H1 (cell line): ENCODE data around the gene RASL10A. TPM values are rescaled to one million over a fixed set of nuclear protein-coding genes. Genes with fewer than 3 reads are reported as not detected.

Experiments
- CTCF ChIA-PET: fragments of 300-600 bp; sonication (Branson Sonifier 250); formaldehyde crosslinking; loops from one replicate; lab custom pipeline; 2021; ENCODE audit not compliant: partially characterized antibody; lab: Charles Lee
- POLR2A ChIA-PET: fragments of 300-600 bp; sonication (Branson Sonifier 250); formaldehyde crosslinking; loops from one replicate; lab custom pipeline; 2021; ENCODE audit warnings: inconsistent platforms; ENCODE audit not compliant: partially characterized antibody; lab: Charles Lee
- DNase-seq, 2 experiments: peaks; one replicate each; pipeline versions ENCODE4 v3.0.0 to v3.0.0-alpha.2; 2010 to 2022; ENCODE audit warnings: low spot score in 2 of 2, low read depth in 1 of 2, mixed read lengths in 1 of 2
- FAIRE-seq: peaks from 2 replicates; lab custom pipeline; 2011; peaks lifted over from hg19 to GRCh38; lab: Jason Lieb, UNC
- H2AFZ ChIP-seq: 2 replicates; pipeline ENCODE4 v1.8.1; 2012; ENCODE audit warnings: low read length, inconsistent platforms
- H2AK5ac ChIP-seq: 2 replicates; pipeline ENCODE4 v1.6.1; 2013; ENCODE audit warnings: low read depth, low read length
- H2BK120ac ChIP-seq: replicated peaks from 2 replicates; pipeline ENCODE3; 2013; ENCODE audit warnings: low read depth, low read length, inconsistent platforms
- H2BK12ac ChIP-seq: 2 replicates; pipeline ENCODE4 v1.6.1; 2013; ENCODE audit warnings: low read depth, low read length
- H2BK15ac ChIP-seq: 2 replicates; pipeline ENCODE4 v1.6.1; 2013; ENCODE audit warnings: low read length
- H2BK20ac ChIP-seq: 2 replicates; pipeline ENCODE4 v1.6.1; 2013; ENCODE audit warnings: low read length
- H2BK5ac ChIP-seq: 2 replicates; pipeline ENCODE4 v1.6.1; 2013; ENCODE audit warnings: low read depth, low read length
- H3K14ac ChIP-seq: 2 replicates; pipeline ENCODE4 v1.6.1; 2013; ENCODE audit warnings: inconsistent platforms; ENCODE audit not compliant: insufficient read length
- H3K18ac ChIP-seq: 2 replicates; pipeline ENCODE4 v1.6.1; 2013; ENCODE audit warnings: low read length; ENCODE audit errors: extremely low read depth
- H3K23ac ChIP-seq: 2 replicates; pipeline ENCODE4 v1.6.1; 2013; ENCODE audit warnings: inconsistent platforms; ENCODE audit not compliant: insufficient read length
- H3K23me2 ChIP-seq: 2 replicates; pipeline ENCODE4 v1.6.1; 2013; ENCODE audit warnings: low read depth, low read length
- H3K27ac ChIP-seq: 2 replicates; pipeline ENCODE4 v1.6.1; 2011; ENCODE audit warnings: low read depth, low read length, inconsistent platforms
- H3K27me3 ChIP-seq, 4 experiments: replicated peaks in 1 of 4; 1 replicate in 1 of 4; 2 replicates in 3 of 4; pipeline versions ENCODE4 v1.6.1 to v1.8.1; 2011 to 2013; ENCODE audit warnings: low read length in 3 of 4, mild to moderate bottlenecking in 3 of 4, inconsistent platforms in 2 of 4, mixed read lengths in 2 of 4, moderate library complexity in 1 of 4; ENCODE audit not compliant: control insufficient read depth in 3 of 4, insufficient read depth in 3 of 4; ENCODE audit errors: extremely low read depth in 1 of 4
- H3K36me3 ChIP-seq, 4 experiments: 2 replicates each; pipeline versions ENCODE4 v1.6.1 to v1.8.1; 2011 to 2013; ENCODE audit warnings: mild to moderate bottlenecking in 4 of 4, low read length in 3 of 4, moderate library complexity in 2 of 4, control low read depth in 1 of 4, inconsistent platforms in 1 of 4; ENCODE audit not compliant: insufficient read depth in 4 of 4, control insufficient read depth in 2 of 4
- H3K4ac ChIP-seq: replicated peaks from 2 replicates; pipeline ENCODE3; 2013; ENCODE audit warnings: low read length, low read depth, mixed read lengths, inconsistent platforms; ENCODE audit not compliant: insufficient read length
- H3K4me1 ChIP-seq, 4 experiments: replicated peaks in 1 of 4; 1 replicate in 1 of 4; 2 replicates in 3 of 4; pipeline versions ENCODE4 v1.6.1 to v1.8.1; 2011 to 2013; ENCODE audit warnings: low read length in 3 of 4, inconsistent platforms in 2 of 4, mixed read lengths in 1 of 4; ENCODE audit not compliant: insufficient read depth in 4 of 4, control insufficient read depth in 3 of 4
- H3K4me2 ChIP-seq, 2 experiments: 2 replicates each; pipeline versions ENCODE4 v1.6.1 to v1.8.1; 2011 to 2013; ENCODE audit warnings: low read depth in 2 of 2, low read length in 2 of 2, control low read depth in 1 of 2, inconsistent platforms in 1 of 2, mild to moderate bottlenecking in 1 of 2; ENCODE audit not compliant: insufficient read depth in 1 of 2
- H3K4me3 ChIP-seq, 4 experiments: fragments of 200-600, 300-600 bp in 1 of 4; sonication (generic), shearing (Covaris generic), sonication (Bioruptor Twin) in 1 of 4; 2 replicates each; pipeline versions ENCODE4 v1.5.1 to v1.8.1; 2011 to 2016; ENCODE audit warnings: low read length in 4 of 4, low read depth in 3 of 4, control low read depth in 2 of 4, inconsistent platforms in 2 of 4, mild to moderate bottlenecking in 2 of 4, mixed read lengths in 1 of 4, moderate library complexity in 1 of 4; ENCODE audit not compliant: insufficient read depth in 2 of 4; ENCODE audit errors: extremely low read depth in 1 of 4
- H3K56ac ChIP-seq: replicated peaks from 2 replicates; pipeline ENCODE3; 2013; ENCODE audit warnings: low read depth, mild to moderate bottlenecking, mixed read lengths, low read length, inconsistent platforms; ENCODE audit not compliant: insufficient read length
- H3K79me1 ChIP-seq: 2 replicates; pipeline ENCODE4 v1.6.1; 2013; ENCODE audit warnings: low read depth, low read length, control low read depth
- H3K79me2 ChIP-seq, 2 experiments: 2 replicates each; pipeline versions ENCODE4 v1.6.1 to v1.8.1; 2012 to 2013; ENCODE audit warnings: low read length in 2 of 2, mild to moderate bottlenecking in 2 of 2, inconsistent platforms in 1 of 2; ENCODE audit not compliant: insufficient read depth in 2 of 2, control insufficient read depth in 1 of 2
- H3K9ac ChIP-seq, 4 experiments: replicated peaks in 1 of 4; 1 replicate in 1 of 4; 2 replicates in 3 of 4; pipeline versions ENCODE4 v1.6.1 to v1.8.1; 2011 to 2013; ENCODE audit warnings: low read depth in 3 of 4, low read length in 3 of 4, control low read depth in 2 of 4, mild to moderate bottlenecking in 2 of 4, moderate library complexity in 2 of 4, inconsistent platforms in 1 of 4; ENCODE audit errors: extremely low read depth in 1 of 4
- H3K9me3 ChIP-seq, 2 experiments: 2 replicates each; pipeline versions ENCODE4 v1.6.1 to v1.8.1; 2012 to 2013; ENCODE audit warnings: mild to moderate bottlenecking in 2 of 2, moderate library complexity in 2 of 2, control low read depth in 1 of 2, inconsistent platforms in 1 of 2, low read depth in 1 of 2, low read length in 1 of 2, mixed read lengths in 1 of 2; ENCODE audit not compliant: insufficient read depth in 2 of 2
- H4K20me1 ChIP-seq, 2 experiments: replicated peaks in 1 of 2; 2 replicates each; pipeline versions ENCODE3 to v1.8.1; 2011 to 2013; ENCODE audit warnings: inconsistent platforms in 2 of 2, low read length in 2 of 2, mild to moderate bottlenecking in 1 of 2; ENCODE audit not compliant: insufficient read depth in 2 of 2, control insufficient read depth in 1 of 2
- H4K5ac ChIP-seq: 2 replicates; pipeline ENCODE4 v1.6.1; 2013; ENCODE audit warnings: low read length, low read depth, mixed read lengths, inconsistent platforms; ENCODE audit not compliant: insufficient read length
- H4K8ac ChIP-seq: 2 replicates; pipeline ENCODE4 v1.8.0; 2013; ENCODE audit warnings: mild to moderate bottlenecking, moderate library complexity, low read length, inconsistent platforms; ENCODE audit not compliant: insufficient read depth; ENCODE audit errors: extremely low read depth
- H4K91ac ChIP-seq: replicated peaks from 2 replicates; pipeline ENCODE3; 2013; ENCODE audit warnings: low read length, mixed read lengths, inconsistent platforms; ENCODE audit not compliant: insufficient read length
- ASH2L ChIP-seq: fragments of 200-600, 300-600 bp; sonication (generic); IDR thresholded peaks from one replicate; pipeline ENCODE4 v1.7.1; 2017; ENCODE audit warnings: low read length
- BCL11A ChIP-seq, 2 experiments: IDR thresholded peaks; one replicate each; pipeline ENCODE4 v1.6.1; 2011; ENCODE audit warnings: low read depth in 2 of 2, low read length in 2 of 2, mild to moderate bottlenecking in 2 of 2
- CREB1 ChIP-seq: IDR thresholded peaks from 2 replicates; pipeline ENCODE4 v1.6.1; 2012; ENCODE audit warnings: inconsistent platforms
- FOSL1 ChIP-seq: IDR thresholded peaks from 2 replicates; pipeline ENCODE4 v1.6.1; 2011; ENCODE audit warnings: mild to moderate bottlenecking, low read depth, low read length, moderate library complexity; ENCODE audit not compliant: insufficient read depth
- GABPA ChIP-seq: IDR thresholded peaks from 2 replicates; pipeline ENCODE4 v1.6.1; 2011; ENCODE audit warnings: mild to moderate bottlenecking, low read length, moderate library complexity, borderline replicate concordance; ENCODE audit not compliant: insufficient read depth
- POLR2AphosphoS5 ChIP-seq: IDR thresholded peaks from 2 replicates; pipeline ENCODE4 v1.6.1; 2011; ENCODE audit warnings: low read depth, low read length
- TBP ChIP-seq: IDR thresholded peaks from 2 replicates; pipeline ENCODE4 v1.6.1; 2011; ENCODE audit warnings: low read depth, low read length, improper control_type of control experiment
- TCF12 ChIP-seq: IDR thresholded peaks from 2 replicates; pipeline ENCODE4 v1.6.1; 2011; ENCODE audit warnings: low read depth, mild to moderate bottlenecking, low read length
- WGBS, 2 experiments: shearing (Covaris generic) in 1 of 2; methylation state at CpG; one replicate each; pipeline versions ENCODE4 v1.1.6 to v1.1.7; 2013 to 2015; ENCODE audit warnings: low lambda C conversion rate in 2 of 2, mixed read lengths in 2 of 2, inconsistent platforms in 1 of 2, low coverage in 1 of 2, missing lambda C conversion rate in 1 of 2; ENCODE audit not compliant: insufficient replicate concordance in 2 of 2, insufficient coverage in 1 of 2, insufficient read length in 1 of 2; ENCODE audit errors: extremely low coverage in 1 of 2, missing lambda C conversion rate in 1 of 2; 5-methylcytosine and 5-hydroxymethylcytosine counted together
- polyA plus RNA-seq, 7 experiments: library from polyadenylated mRNA; depleted of rRNA in 3 of 7; stranded (reverse) in 5 of 7; unstranded in 2 of 7; fragments of >200 nt in 5 of 7; fragments of 200-250 nt in 2 of 7; gene quantifications; 1 replicate in 5 of 7; 2 replicates in 1 of 7; 4 replicates in 1 of 7; pipeline versions ENCODE4 v1.2.1 to v1.2.3, GENCODE V29; 2011 to 2013; ENCODE audit warnings: missing spikeins in 2 of 7, mixed read lengths in 2 of 7
- total RNA-seq: library from RNA; stranded (reverse); fragmentation: NEBNext Ultra II Directional; extraction: Animal tissue kit (Norgen Biotek cat#: 25700); gene quantifications from 2 replicates; pipeline ENCODE4 v1.2.1, GENCODE V29; 2021
- TF ChIP-seq, protein P1 (sequence below): IDR thresholded peaks from 2 replicates; pipeline ENCODE4 v1.6.1; 2012; ENCODE audit warnings: low read length, inconsistent platforms
- TF ChIP-seq, protein P2 (sequence below): IDR thresholded peaks from 2 replicates; pipeline ENCODE4 v1.6.1; 2011; ENCODE audit warnings: low read length, improper control_type of control experiment

RASL10A gene
- total and polyA plus RNA-seq, 2 of the 8 experiments (the other 6 are each of a cell fraction or from before 2014, with no cell fraction given), result 1.1 to 1.5 TPM

DNA sequence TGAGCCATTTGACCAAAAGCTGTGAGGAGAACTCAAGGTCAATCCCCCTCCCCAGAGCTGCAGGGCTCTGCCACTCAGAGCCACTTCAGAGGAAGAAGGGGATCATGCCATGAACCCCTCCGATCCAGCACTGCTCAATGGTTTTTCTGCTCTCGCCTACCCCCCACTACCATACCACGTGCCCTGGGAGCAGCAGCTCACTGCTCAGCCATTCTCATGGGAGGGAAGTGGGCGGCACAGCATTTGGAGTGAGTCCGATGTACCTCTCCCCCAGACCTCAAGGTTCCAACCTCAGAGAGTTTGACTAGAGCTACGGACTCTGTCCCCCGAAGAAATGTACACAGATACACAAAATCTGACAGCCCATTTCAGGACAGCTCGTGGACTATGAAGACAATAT, 38.4 kb upstream of the RASL10A start:
- 90% methylated on average over 8 of the region's 8 CpGs; no CpG with 5 or more reads in 1 of the 2 experiments for WGBS, 2 experiments
- no peak overlapping the region for H4K91ac ChIP-seq
- no peaks in the 10 kb centered on the region; the same call in 1 of the 2 replicates for H3K79me1 ChIP-seq
- H2AFZ ChIP-seq, result no peak overlapping the region
- peaks cover 3 to 8% of the 10 kb centered on the region in 2 experiments for H4K20me1 ChIP-seq
- DNase-seq (no peak), FAIRE-seq (no peak)
- H3K27ac ChIP-seq, result no peak overlapping the region
- no peak overlapping the region for H2BK12ac ChIP-seq
- no peaks in the 10 kb centered on the region for H3K4me1 ChIP-seq
- CTCF ChIA-PET, result interaction anchor here (0.7 to 2.5 kb wide), 5 partner anchors 10 to 40 kb away, joined by 3 to 9 read pairs (median 4); no protein-coding TSS in a partner anchor
- H3K27me3 ChIP-seq, result no peaks in the 10 kb centered on the region
- H2BK5ac ChIP-seq, result no peak overlapping the region
- H3K36me3 ChIP-seq, result peaks cover 27 to 46% (median 36%) of the 10 kb centered on the region in 4 experiments
- H2BK120ac ChIP-seq, result no peak overlapping the region
- H3K9ac ChIP-seq, result no peak overlapping the region
- no peaks in the 10 kb centered on the region for H3K23me2 ChIP-seq
- no peak overlapping the region for H3K4me3 ChIP-seq
- no peak overlapping the region for H4K8ac ChIP-seq
- H3K79me2 ChIP-seq, result no peaks in the 10 kb centered on the region
- H4K5ac ChIP-seq, result no peak overlapping the region
- no peaks in the 10 kb centered on the region for H3K9me3 ChIP-seq
- H3K23ac ChIP-seq, result no peak overlapping the region
- no peak overlapping the region for H3K18ac ChIP-seq
- H3K4me2 ChIP-seq, result no peak overlapping the region
- no peak overlapping the region for H3K14ac ChIP-seq
- POLR2A ChIA-PET, result interaction anchor here (0.6 to 0.9 kb wide), 2 partner anchors 12 to 200 kb away, joined by 3 read pairs; partner anchors contain the start of gene THOC5
- no peak overlapping the region for H2BK15ac ChIP-seq
- H2AK5ac ChIP-seq, result no peak overlapping the region
- H3K4ac ChIP-seq, result no peak overlapping the region
- H2BK20ac ChIP-seq, result no peak overlapping the region
- no peak overlapping the region for H3K56ac ChIP-seq
- TF ChIP-seq FOSL1 (no peak), POLR2AphosphoS5 (no peak), TBP (no peak), TCF12 (no peak), ASH2L (no peak), CREB1 (no peak), GABPA (no peak), BCL11A (IDR thresholded peaks at IDR 0.05; ENCODE audit: low read depth in 2 of 2, low read length in 2 of 2) (no peak)
- TF ChIP-seq, protein P1, sequence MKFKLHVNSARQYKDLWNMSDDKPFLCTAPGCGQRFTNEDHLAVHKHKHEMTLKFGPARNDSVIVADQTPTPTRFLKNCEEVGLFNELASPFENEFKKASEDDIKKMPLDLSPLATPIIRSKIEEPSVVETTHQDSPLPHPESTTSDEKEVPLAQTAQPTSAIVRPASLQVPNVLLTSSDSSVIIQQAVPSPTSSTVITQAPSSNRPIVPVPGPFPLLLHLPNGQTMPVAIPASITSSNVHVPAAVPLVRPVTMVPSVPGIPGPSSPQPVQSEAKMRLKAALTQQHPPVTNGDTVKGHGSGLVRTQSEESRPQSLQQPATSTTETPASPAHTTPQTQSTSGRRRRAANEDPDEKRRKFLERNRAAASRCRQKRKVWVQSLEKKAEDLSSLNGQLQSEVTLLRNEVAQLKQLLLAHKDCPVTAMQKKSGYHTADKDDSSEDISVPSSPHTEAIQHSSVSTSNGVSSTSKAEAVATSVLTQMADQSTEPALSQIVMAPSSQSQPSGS, result no peak
- TF ChIP-seq, protein P2, sequence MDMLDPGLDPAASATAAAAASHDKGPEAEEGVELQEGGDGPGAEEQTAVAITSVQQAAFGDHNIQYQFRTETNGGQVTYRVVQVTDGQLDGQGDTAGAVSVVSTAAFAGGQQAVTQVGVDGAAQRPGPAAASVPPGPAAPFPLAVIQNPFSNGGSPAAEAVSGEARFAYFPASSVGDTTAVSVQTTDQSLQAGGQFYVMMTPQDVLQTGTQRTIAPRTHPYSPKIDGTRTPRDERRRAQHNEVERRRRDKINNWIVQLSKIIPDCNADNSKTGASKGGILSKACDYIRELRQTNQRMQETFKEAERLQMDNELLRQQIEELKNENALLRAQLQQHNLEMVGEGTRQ, result no peak
